IMR-90 (cell line): Measurements from ENCODE around the gene CACNA1F. TPM values are rescaled to one million over a fixed set of nuclear protein-coding genes. Genes with fewer than 3 reads are reported as not detected.

ENCODE experiments used
- ATAC-seq: fragments of 200-7000 bp; cut with Tn5 transposase; 2 replicates; pipeline ENCODE4 v1.9.1; 2020; ENCODE audit warnings: low read depth, mild to moderate bottlenecking, moderate library complexity
- BruUV-seq: library from RNA; stranded (reverse); fragments of 400-500 nt; replicated peaks from 2 replicates; lab custom pipeline; 2021; lab: Mats Ljungman, UMichigan
- CTCF ChIA-PET: fragments of 300-600 bp; formaldehyde crosslinking; extraction: SDS; loops from one replicate; lab custom pipeline; 2021; ENCODE audit warnings: antibody characterized with exemption; lab: Yijun Ruan, JAX
- POLR2A ChIA-PET: fragments of 300-600 bp; sonication (Branson Sonifier 250); formaldehyde crosslinking; loops from one replicate; lab custom pipeline; 2022; ENCODE audit warnings: antibody characterized with exemption; ENCODE audit not compliant: unreplicated experiment; lab: Charles Lee
- DNase-seq: peaks from one replicate; pipeline ENCODE4 v3.0.0; 2013
- H2AFZ ChIP-seq: replicated peaks from 2 replicates; pipeline ENCODE3; 2013; ENCODE audit warnings: low read length, mild to moderate bottlenecking; ENCODE audit not compliant: poor library complexity
- H2AK5ac ChIP-seq: 2 replicates; pipeline ENCODE4 v1.6.1; 2013; ENCODE audit warnings: low read depth, low read length, inconsistent platforms
- H2AK9ac ChIP-seq: replicated peaks from 2 replicates; pipeline ENCODE3; 2013; ENCODE audit warnings: mild to moderate bottlenecking, low read depth, low read length, moderate library complexity; ENCODE audit not compliant: poor library complexity
- H2BK120ac ChIP-seq: 2 replicates; pipeline ENCODE4 v1.6.1; 2013; ENCODE audit warnings: low read depth, low read length, inconsistent platforms
- H2BK15ac ChIP-seq: 3 replicates; pipeline ENCODE4 v1.6.1; 2013; ENCODE audit warnings: low read depth, low read length, inconsistent platforms
- H2BK20ac ChIP-seq: 2 replicates; pipeline ENCODE4 v1.6.1; 2013; ENCODE audit warnings: low read depth, mild to moderate bottlenecking, inconsistent platforms, low read length, moderate library complexity
- H2BK5ac ChIP-seq: 2 replicates; pipeline ENCODE4 v1.6.1; 2013; ENCODE audit warnings: mild to moderate bottlenecking, low read depth, low read length, inconsistent platforms; ENCODE audit not compliant: poor library complexity, severe bottlenecking
- H3K14ac ChIP-seq: replicated peaks from 2 replicates; pipeline ENCODE4 v1.6.1; 2013; ENCODE audit warnings: low read depth, low read length, inconsistent platforms
- H3K18ac ChIP-seq: 2 replicates; pipeline ENCODE4 v1.6.1; 2013; ENCODE audit warnings: low read depth, low read length, control low read depth
- H3K23ac ChIP-seq: 2 replicates; pipeline ENCODE4 v1.6.1; 2013; ENCODE audit warnings: low read depth, low read length, inconsistent platforms
- H3K27ac ChIP-seq: 2 replicates; pipeline ENCODE4 v1.5.1; 2013; ENCODE audit warnings: mild to moderate bottlenecking, control low read depth, low read length; ENCODE audit not compliant: insufficient read depth
- H3K27me3 ChIP-seq: 2 replicates; pipeline ENCODE4 v1.6.1; 2013; ENCODE audit warnings: low read length; ENCODE audit not compliant: control insufficient read depth, insufficient read depth
- H3K36me3 ChIP-seq: 2 replicates; pipeline ENCODE4 v1.6.1; 2013; ENCODE audit warnings: low read length, mixed read lengths; ENCODE audit not compliant: control insufficient read depth, insufficient read depth
- H3K4ac ChIP-seq: 2 replicates; pipeline ENCODE4 v1.6.1; 2013; ENCODE audit warnings: low read depth, low read length, inconsistent platforms
- H3K4me1 ChIP-seq: 2 replicates; pipeline ENCODE4 v1.6.1; 2013; ENCODE audit warnings: low read length, mixed read lengths; ENCODE audit not compliant: control insufficient read depth, insufficient read depth
- H3K4me2 ChIP-seq: 2 replicates; pipeline ENCODE4 v1.6.1; 2013; ENCODE audit warnings: low read depth, mild to moderate bottlenecking, control low read depth, low read length, moderate library complexity
- H3K4me3 ChIP-seq: 2 replicates; pipeline ENCODE4 v1.5.1; 2013; ENCODE audit warnings: low read depth, mild to moderate bottlenecking, control low read depth, low read length, moderate library complexity; ENCODE audit not compliant: insufficient read depth
- H3K56ac ChIP-seq: 2 replicates; pipeline ENCODE4 v1.6.1; 2013; ENCODE audit warnings: low read length, inconsistent platforms; ENCODE audit not compliant: insufficient read depth; ENCODE audit errors: extremely low read depth
- H3K79me1 ChIP-seq, 2 experiments: 2 replicates each; pipeline ENCODE4 v1.6.1; 2013; ENCODE audit warnings: low read length in 2 of 2, inconsistent platforms in 1 of 2, low read depth in 1 of 2
- H3K9ac ChIP-seq: 2 replicates; pipeline ENCODE4 v1.6.1; 2013; ENCODE audit warnings: low read depth, low read length, control low read depth
- H3K9me1 ChIP-seq: 2 replicates; pipeline ENCODE4 v1.6.1; 2013; ENCODE audit warnings: low read length, inconsistent platforms; ENCODE audit not compliant: insufficient read depth
- H3K9me3 ChIP-seq: 2 replicates; pipeline ENCODE4 v1.6.1; 2013; ENCODE audit warnings: low read length; ENCODE audit not compliant: control insufficient read depth, insufficient read depth
- H4K20me1 ChIP-seq: 2 replicates; pipeline ENCODE4 v1.6.1; 2013; ENCODE audit warnings: low read length, inconsistent platforms; ENCODE audit not compliant: insufficient read depth
- H4K5ac ChIP-seq: 2 replicates; pipeline ENCODE4 v1.6.1; 2013; ENCODE audit warnings: mild to moderate bottlenecking, low read depth, low read length, control low read depth
- H4K8ac ChIP-seq, 2 experiments: 2 replicates each; pipeline ENCODE4 v1.6.1; 2013; ENCODE audit warnings: low read depth in 2 of 2, low read length in 2 of 2, control low read depth in 1 of 2, inconsistent platforms in 1 of 2
- H4K91ac ChIP-seq: 2 replicates; pipeline ENCODE4 v1.6.1; 2013; ENCODE audit warnings: low read depth, low read length, inconsistent platforms; ENCODE audit not compliant: insufficient read depth
- BHLHE40 ChIP-seq: fragments of 150-350 bp; IDR thresholded peaks from 2 replicates; pipeline ENCODE4 v1.6.1; 2016; ENCODE audit warnings: mild to moderate bottlenecking, low read depth, low read length
- CHD1 ChIP-seq: IDR thresholded peaks from 2 replicates; pipeline ENCODE4 v1.6.1; 2012; ENCODE audit warnings: low read depth, low read length, improper control_type of control experiment
- CTCF ChIP-seq: conservative IDR thresholded peaks from 2 replicates; pipeline ENCODE4 v1.5.1; 2012; ENCODE audit warnings: mild to moderate bottlenecking, low read depth, low read length, improper control_type of control experiment
- ELK1 ChIP-seq: fragments of 150-350 bp; IDR thresholded peaks from 2 replicates; pipeline ENCODE4 v1.6.1; 2016; ENCODE audit warnings: low read depth, mild to moderate bottlenecking, low read length, moderate library complexity, borderline replicate concordance
- POLR2A ChIP-seq: IDR thresholded peaks from 2 replicates; pipeline ENCODE4 v1.6.1; 2012; ENCODE audit warnings: mild to moderate bottlenecking, low read depth, low read length
- RAD21 ChIP-seq: IDR thresholded peaks from 2 replicates; pipeline ENCODE4 v1.6.1; 2012; ENCODE audit warnings: low read length, improper control_type of control experiment
- RCOR1 ChIP-seq: IDR thresholded peaks from 2 replicates; pipeline ENCODE4 v1.6.1; 2012; ENCODE audit warnings: mild to moderate bottlenecking, low read length, improper control_type of control experiment; ENCODE audit not compliant: insufficient replicate concordance
- RFX5 ChIP-seq: IDR thresholded peaks from 2 replicates; pipeline ENCODE4 v1.8.0; 2012; ENCODE audit warnings: low read depth, mild to moderate bottlenecking, low read length, moderate library complexity
- WGBS, 2 experiments: methylation state at CpG; one replicate each; pipeline versions ENCODE4 v1.1.5 to v1.1.7; 2013; ENCODE audit warnings: missing lambda C conversion rate in 2 of 2; ENCODE audit not compliant: insufficient read length in 1 of 2; ENCODE audit errors: extremely low coverage in 2 of 2; 5-methylcytosine and 5-hydroxymethylcytosine counted together
- dilution Hi-C: fragments of 300-500 bp; cut with HindIII; formaldehyde crosslinking; loops from one replicate; pipeline ENCODE4 v1.14.3; 2018; ENCODE audit warnings: low sequenced_read_pairs; ENCODE audit not compliant: unreplicated experiment
- in situ Hi-C: fragments of 300-500 bp; cut with MboI; formaldehyde crosslinking; loops from 3 replicates; pipeline ENCODE4 v1.14.3; 2019; ENCODE audit warnings: low sequenced_read_pairs, inconsistent platforms, mixed read lengths
- intact Hi-C: fragments of 100-400 bp; cut with micrococcal nuclease; formaldehyde crosslinking; loops from 2 replicates; pipeline ENCODE4 v1.10.0; 2022
- polyA plus RNA-seq, 3 experiments: library from polyadenylated mRNA; depleted of rRNA; stranded (reverse); fragments of >200 nt; gene quantifications; 2 replicates each; pipeline ENCODE4 v1.2.3, GENCODE V29; 2012; ENCODE audit warnings: low replicate concordance in 1 of 3
- total RNA-seq: library from RNA; depleted of rRNA; stranded (reverse); fragments of >200 nt; gene quantifications from 2 replicates; pipeline ENCODE4 v1.2.3, GENCODE V29; 2012

The CACNA1F gene
- total and polyA plus RNA-seq, 2 of the 4 experiments (the other 2 are of a cell fraction), result not detected

GRCh38 chrX:49262603-49263002 is 29.5 kb upstream of the CACNA1F start:
- TF ChIP-seq POLR2A (no peak), CHD1 (no peak), RAD21 (no peak), CTCF (no peak), BHLHE40 (no peak), ELK1 (no peak), RFX5 (no peak), RCOR1 (no peak)
- H3K9me1 ChIP-seq, result no peaks in the 10 kb centered on the region
- H2BK15ac ChIP-seq, result no peak overlapping the region
- no peak overlapping the region for H2AK5ac ChIP-seq
- H3K4me2 ChIP-seq, result no peak overlapping the region
- dilution Hi-C loops, result no loop called here
- H3K4me1 ChIP-seq, result no peaks in the 10 kb centered on the region
- no peak for ATAC-seq
- peaks cover 6% of the 10 kb centered on the region; the same call in 1 of the 2 replicates for H3K27me3 ChIP-seq
- H3K4ac ChIP-seq, result no peak overlapping the region
- H2BK5ac ChIP-seq, result no peak overlapping the region
- no peak overlapping the region for H3K18ac ChIP-seq
- no peaks in the 10 kb centered on the region for H3K79me1 ChIP-seq
- no TSS peak for BruUV-seq
- no peak overlapping the region for H4K5ac ChIP-seq
- no peak overlapping the region for H2BK120ac ChIP-seq
- in situ Hi-C loops, result no loop called here
- H3K4me3 ChIP-seq, result no peak overlapping the region
- no peak overlapping the region for H3K9ac ChIP-seq
- no peak overlapping the region for H2AFZ ChIP-seq
- intact Hi-C loops, result no loop called here
- H4K20me1 ChIP-seq, result no peaks in the 10 kb centered on the region
- no peak overlapping the region for H3K27ac ChIP-seq
- ChIA-PET CTCF (no interaction called here), POLR2A (no interaction called here)
- H4K91ac ChIP-seq, result no peak overlapping the region
- DNase-seq, result no peak
- H3K14ac ChIP-seq, result no peak overlapping the region
- no CpG with 5 or more reads among the region's 1 CpG for WGBS, 2 experiments
- no peak overlapping the region for H3K23ac ChIP-seq
- H2BK20ac ChIP-seq, result no peak overlapping the region
- H3K36me3 ChIP-seq, result no peaks in the 10 kb centered on the region
- no peak overlapping the region for H4K8ac ChIP-seq
- no peak overlapping the region for H3K56ac ChIP-seq
- peaks cover 1% of the 10 kb centered on the region; the same call in 1 of the 2 replicates for H3K9me3 ChIP-seq
- no peak overlapping the region for H2AK9ac ChIP-seq
